OCI-LY7 (cell line): Measurements from ENCODE around the gene INSL3. TPM values are rescaled to one million over a fixed set of nuclear protein-coding genes. Genes with fewer than 3 reads are reported as not detected.

Experiments used
- BruUV-seq: library from RNA; stranded (reverse); fragments of 400-500 nt; replicated peaks from 2 replicates; lab custom pipeline; 2021; lab: Mats Ljungman, UMichigan
- CTCF ChIA-PET: fragments of 300-600 bp; sonication (Branson Sonifier 250); formaldehyde crosslinking; loops from one replicate; lab custom pipeline; 2022; ENCODE audit warnings: antibody characterized with exemption; ENCODE audit not compliant: unreplicated experiment; lab: Charles Lee
- POLR2A ChIA-PET: fragments of 300-600 bp; sonication (Branson Sonifier 250); formaldehyde crosslinking; loops from one replicate; lab custom pipeline; 2022; ENCODE audit warnings: antibody characterized with exemption; lab: Charles Lee
- DNase-seq: peaks from one replicate; pipeline ENCODE4 v3.0.0-alpha.2; 2015; ENCODE audit warnings: low spot score
- H2AFZ ChIP-seq: fragments of 200-600 bp; sonication (generic), shearing (Covaris generic); 2 replicates; pipeline ENCODE4 v1.6.1; 2014; ENCODE audit warnings: mild to moderate bottlenecking, antibody characterized with exemption, low read length, moderate library complexity
- H3K27ac ChIP-seq: fragments of 200-600 bp; sonication (generic); 2 replicates; pipeline ENCODE4 v1.5.1; 2014; ENCODE audit warnings: mixed run types, low read depth, mild to moderate bottlenecking, moderate library complexity, low read length, inconsistent platforms; ENCODE audit not compliant: poor library complexity, severe bottlenecking
- H3K36me3 ChIP-seq: fragments of 200-600 bp; sonication (generic); 2 replicates; pipeline ENCODE4 v1.6.1; 2014; ENCODE audit warnings: mild to moderate bottlenecking, antibody characterized with exemption, low read length, moderate library complexity, mixed read lengths; ENCODE audit not compliant: insufficient read depth
- H3K4me1 ChIP-seq: fragments of 200-600 bp; sonication (generic); 2 replicates; pipeline ENCODE4 v1.5.1; 2014; ENCODE audit warnings: mild to moderate bottlenecking, low read length; ENCODE audit not compliant: insufficient read depth, poor library complexity, severe bottlenecking
- H3K4me2 ChIP-seq: fragments of 200-600 bp; sonication (generic); 2 replicates; pipeline ENCODE4 v1.6.1; 2014; ENCODE audit warnings: mild to moderate bottlenecking, low read length
- H3K4me3 ChIP-seq: fragments of 200-600 bp; sonication (generic); 2 replicates; pipeline ENCODE4 v1.5.1; 2014; ENCODE audit warnings: mild to moderate bottlenecking, low read depth, low read length; ENCODE audit not compliant: poor library complexity, severe bottlenecking
- H3K79me2 ChIP-seq: fragments of 200-600 bp; sonication (generic); 2 replicates; pipeline ENCODE4 v1.6.1; 2016; ENCODE audit warnings: low read depth, mild to moderate bottlenecking, low read length, moderate library complexity, mixed read lengths; ENCODE audit not compliant: insufficient read depth
- H3K9me2 ChIP-seq: fragments of 200-600 bp; sonication (generic); 2 replicates; pipeline ENCODE4 v1.6.1; 2016; ENCODE audit warnings: mild to moderate bottlenecking, low read length, mixed read lengths; ENCODE audit not compliant: insufficient read depth
- H3K9me3 ChIP-seq: fragments of 200-600 bp; sonication (generic); 2 replicates; pipeline ENCODE4 v1.6.1; 2014; ENCODE audit warnings: mild to moderate bottlenecking, mixed run types, low read length, mixed read lengths
- H4K20me1 ChIP-seq: fragments of 200-600 bp; sonication (generic); 2 replicates; pipeline ENCODE4 v1.6.1; 2014; ENCODE audit warnings: mild to moderate bottlenecking, antibody characterized with exemption, low read length, moderate library complexity, mixed read lengths; ENCODE audit not compliant: insufficient read depth
- EZH2phosphoT487 ChIP-seq: fragments of 200-600 bp; sonication (generic); IDR thresholded peaks from 2 replicates; pipeline ENCODE4 v1.6.1; 2018; ENCODE audit warnings: low read depth, borderline replicate concordance, mild to moderate bottlenecking, mixed run types, antibody characterized with exemption, low read length, moderate library complexity, mixed read lengths
- intact Hi-C: fragments of 100-400 bp; cut with micrococcal nuclease; formaldehyde crosslinking; loops from one replicate; pipeline ENCODE4 v1.10.0; 2022; ENCODE audit not compliant: unreplicated experiment
- total RNA-seq, 2 experiments: library from RNA; depleted of rRNA in 1 of 2; stranded (reverse); fragments of >200 nt in 1 of 2; shearing (Covaris generic) in 1 of 2; gene quantifications; 2 replicates each; pipeline ENCODE4 v1.2.3, GENCODE V29; 2014 to 2022
- TF ChIP-seq, protein P1 (sequence below): fragments of 200-600 bp; sonication (generic); conservative IDR thresholded peaks from 2 replicates; pipeline ENCODE4 v1.5.1; 2014; ENCODE audit warnings: mild to moderate bottlenecking, antibody characterized with exemption, low read length, moderate library complexity, mixed read lengths

The INSL3 gene
- total RNA-seq, 2 experiments from 2014 or later: 0.25 to 0.38 TPM

DNA sequence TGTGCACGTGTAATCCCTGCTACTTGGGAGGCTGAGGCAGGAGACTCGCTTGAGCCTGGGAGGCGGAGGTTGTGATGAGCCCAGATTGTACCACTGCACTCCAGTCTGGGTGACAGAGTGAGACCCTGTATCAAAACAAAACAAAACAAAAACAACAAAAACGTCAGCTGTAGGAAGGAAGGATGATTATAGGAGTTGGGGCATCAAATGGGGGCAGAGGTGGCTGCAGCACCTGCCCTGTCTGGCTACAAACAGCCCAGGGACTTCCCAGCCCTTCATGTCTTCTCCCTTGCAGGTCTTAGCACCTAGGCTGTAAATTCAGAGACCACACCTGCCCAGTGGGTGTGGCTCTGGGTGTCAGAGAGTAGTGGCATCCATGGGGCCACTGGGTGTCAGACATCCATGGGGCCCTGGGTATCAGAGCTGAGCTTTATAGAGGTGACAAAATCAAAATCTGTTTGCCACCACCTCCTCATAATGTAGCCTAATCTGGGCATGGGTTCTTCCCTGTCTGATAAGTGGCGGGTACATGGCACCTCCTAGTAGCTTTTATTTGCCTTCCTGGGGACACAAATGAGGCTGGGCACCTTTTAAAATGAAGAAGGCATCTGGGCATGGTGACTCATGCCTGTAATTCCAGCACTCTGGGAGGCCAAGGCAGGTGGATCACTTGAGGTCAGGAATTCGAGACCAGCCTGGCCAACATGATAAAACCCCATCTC lies 31.1 kb downstream of the INSL3 start:
- Histone ChIP-seq H3K36me3 (peaks cover 39% of the 10 kb centered on the region), H3K9me2 (no peaks in the 10 kb centered on the region), H2AFZ (no peak overlapping the region), H3K79me2 (no peaks in the 10 kb centered on the region), H3K4me3 (no peak overlapping the region), H3K4me2 (no peak overlapping the region), H4K20me1 (no peaks in the 10 kb centered on the region), H3K4me1 (peaks cover 4% of the 10 kb centered on the region), H3K27ac (no peak overlapping the region), H3K9me3 (no peaks in the 10 kb centered on the region)
- BruUV-seq: no TSS peak
- ChIA-PET POLR2A (no interaction called here), CTCF (no interaction called here)
- TF ChIP-seq, protein P1, sequence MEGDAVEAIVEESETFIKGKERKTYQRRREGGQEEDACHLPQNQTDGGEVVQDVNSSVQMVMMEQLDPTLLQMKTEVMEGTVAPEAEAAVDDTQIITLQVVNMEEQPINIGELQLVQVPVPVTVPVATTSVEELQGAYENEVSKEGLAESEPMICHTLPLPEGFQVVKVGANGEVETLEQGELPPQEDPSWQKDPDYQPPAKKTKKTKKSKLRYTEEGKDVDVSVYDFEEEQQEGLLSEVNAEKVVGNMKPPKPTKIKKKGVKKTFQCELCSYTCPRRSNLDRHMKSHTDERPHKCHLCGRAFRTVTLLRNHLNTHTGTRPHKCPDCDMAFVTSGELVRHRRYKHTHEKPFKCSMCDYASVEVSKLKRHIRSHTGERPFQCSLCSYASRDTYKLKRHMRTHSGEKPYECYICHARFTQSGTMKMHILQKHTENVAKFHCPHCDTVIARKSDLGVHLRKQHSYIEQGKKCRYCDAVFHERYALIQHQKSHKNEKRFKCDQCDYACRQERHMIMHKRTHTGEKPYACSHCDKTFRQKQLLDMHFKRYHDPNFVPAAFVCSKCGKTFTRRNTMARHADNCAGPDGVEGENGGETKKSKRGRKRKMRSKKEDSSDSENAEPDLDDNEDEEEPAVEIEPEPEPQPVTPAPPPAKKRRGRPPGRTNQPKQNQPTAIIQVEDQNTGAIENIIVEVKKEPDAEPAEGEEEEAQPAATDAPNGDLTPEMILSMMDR: no peak
- no peak for TF ChIP-seq EZH2phosphoT487
- peak; percentile 31 for DNase-seq
- intact Hi-C loops: no loop called here

DNA sequence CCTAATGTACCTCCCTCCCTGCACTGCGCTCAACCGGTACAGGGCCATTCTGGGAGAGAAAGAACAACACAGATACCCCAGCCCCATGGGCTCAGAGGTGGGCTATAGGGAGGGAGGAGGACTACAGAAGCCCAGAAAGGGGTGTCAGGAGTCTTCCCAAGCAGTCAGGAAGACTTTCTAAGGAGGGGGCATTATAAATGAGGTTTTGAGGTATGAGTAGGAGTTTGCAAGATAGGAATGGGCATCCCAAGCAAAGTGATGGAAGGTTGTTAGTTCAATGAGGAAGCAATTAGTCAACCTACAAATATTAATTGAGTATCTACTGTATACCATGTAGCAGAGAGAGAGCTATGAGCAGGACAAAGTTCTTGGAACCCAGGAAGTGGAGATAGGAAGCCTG lies 32.7 kb downstream of the INSL3 start:
- Histone ChIP-seq H4K20me1 (no peaks in the 10 kb centered on the region), H3K4me1 (peaks cover 4% of the 10 kb centered on the region), H3K4me3 (no peak overlapping the region), H3K9me2 (no peaks in the 10 kb centered on the region), H3K36me3 (peaks cover 55% of the 10 kb centered on the region), H3K79me2 (no peaks in the 10 kb centered on the region), H3K27ac (no peak overlapping the region), H3K9me3 (no peaks in the 10 kb centered on the region), H2AFZ (no peak overlapping the region), H3K4me2 (no peak overlapping the region)
- DNase-seq: no peak
- ChIA-PET POLR2A (interaction anchor here (0.7 kb wide), 1 partner anchor 34 kb away, joined by 3 read pairs; no protein-coding TSS in a partner anchor), CTCF (no interaction called here)
- TF ChIP-seq, protein P1: no peak
- no peak for TF ChIP-seq EZH2phosphoT487
- BruUV-seq: no TSS peak
- intact Hi-C loops: no loop called here

GRCh38 chr19:17787274-17787913 lies 33.9 kb downstream of the INSL3 start:
- Histone ChIP-seq H2AFZ (no peak overlapping the region), H4K20me1 (no peaks in the 10 kb centered on the region), H3K4me2 (no peak overlapping the region), H3K9me2 (no peaks in the 10 kb centered on the region), H3K79me2 (no peaks in the 10 kb centered on the region), H3K4me1 (peaks cover 4% of the 10 kb centered on the region), H3K9me3 (no peaks in the 10 kb centered on the region), H3K27ac (no peak overlapping the region), H3K36me3 (peaks cover 63% of the 10 kb centered on the region), H3K4me3 (no peak overlapping the region)
- BruUV-seq: no TSS peak
- no peak for TF ChIP-seq EZH2phosphoT487
- DNase-seq: no peak
- intact Hi-C loops: no loop called here
- ChIA-PET POLR2A (interaction anchor here (0.5 to 0.6 kb wide), 2 partner anchors 249 to 377 kb away, joined by 4 read pairs; no protein-coding TSS in a partner anchor), CTCF (no interaction called here)
